Testis (tissue), 2 donors: ENCODE data around the gene HOXD10.

Source experiments
- POLR2A ChIP-seq: fragments of 450-650 bp; IDR thresholded peaks from one replicate; pipeline ENCODE4 v1.6.1; 2017; ENCODE audit warnings: antibody characterized with exemption, mild to moderate bottlenecking, moderate library complexity
- TF ChIP-seq, protein P1 (sequence below), 3 experiments: fragments of 450-650 bp in 2 of 3; fragments of 200-600 bp in 1 of 3; sonication (generic) in 1 of 3; IDR thresholded peaks; one replicate each; pipeline ENCODE4 v1.5.1; 2016 to 2019; ENCODE audit warnings: antibody characterized with exemption in 3 of 3, mild to moderate bottlenecking in 2 of 3, moderate library complexity in 1 of 3

- TF ChIP-seq, protein P1, sequence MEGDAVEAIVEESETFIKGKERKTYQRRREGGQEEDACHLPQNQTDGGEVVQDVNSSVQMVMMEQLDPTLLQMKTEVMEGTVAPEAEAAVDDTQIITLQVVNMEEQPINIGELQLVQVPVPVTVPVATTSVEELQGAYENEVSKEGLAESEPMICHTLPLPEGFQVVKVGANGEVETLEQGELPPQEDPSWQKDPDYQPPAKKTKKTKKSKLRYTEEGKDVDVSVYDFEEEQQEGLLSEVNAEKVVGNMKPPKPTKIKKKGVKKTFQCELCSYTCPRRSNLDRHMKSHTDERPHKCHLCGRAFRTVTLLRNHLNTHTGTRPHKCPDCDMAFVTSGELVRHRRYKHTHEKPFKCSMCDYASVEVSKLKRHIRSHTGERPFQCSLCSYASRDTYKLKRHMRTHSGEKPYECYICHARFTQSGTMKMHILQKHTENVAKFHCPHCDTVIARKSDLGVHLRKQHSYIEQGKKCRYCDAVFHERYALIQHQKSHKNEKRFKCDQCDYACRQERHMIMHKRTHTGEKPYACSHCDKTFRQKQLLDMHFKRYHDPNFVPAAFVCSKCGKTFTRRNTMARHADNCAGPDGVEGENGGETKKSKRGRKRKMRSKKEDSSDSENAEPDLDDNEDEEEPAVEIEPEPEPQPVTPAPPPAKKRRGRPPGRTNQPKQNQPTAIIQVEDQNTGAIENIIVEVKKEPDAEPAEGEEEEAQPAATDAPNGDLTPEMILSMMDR (IDR thresholded peaks at IDR 0.05) = no peak
- no peak for TF ChIP-seq POLR2A
Measured at GRCh38 chr2:176109192-176109901, 7.2 kb upstream of the HOXD10 start.
